GM12892 (cell line): Measurements from ENCODE around the gene VWA3A.
A peak's percentile ranks its signal among the peaks of the same experiment; 100 is the strongest.

Source experiments
- DNase-seq: peaks from one replicate; pipeline ENCODE4 v3.0.0; 2011; ENCODE audit not compliant: insufficient read length
- FAIRE-seq: peaks from 2 replicates; lab custom pipeline; 2011; peaks lifted over from hg19 to GRCh38; lab: Jason Lieb, UNC
- POLR2A ChIP-seq: IDR thresholded peaks from 2 replicates; pipeline ENCODE4 v1.6.1; 2011; ENCODE audit warnings: low read depth, low read length, control low read depth
- POLR2AphosphoS5 ChIP-seq: IDR thresholded peaks from 2 replicates; pipeline ENCODE4 v1.6.1; 2011; ENCODE audit warnings: low read depth, low read length, control low read depth
- TAF1 ChIP-seq: IDR thresholded peaks from 2 replicates; pipeline ENCODE4 v1.6.1; 2011; ENCODE audit warnings: low read depth, mild to moderate bottlenecking, control low read depth, low read length, borderline replicate concordance

Gene VWA3A

DNA sequence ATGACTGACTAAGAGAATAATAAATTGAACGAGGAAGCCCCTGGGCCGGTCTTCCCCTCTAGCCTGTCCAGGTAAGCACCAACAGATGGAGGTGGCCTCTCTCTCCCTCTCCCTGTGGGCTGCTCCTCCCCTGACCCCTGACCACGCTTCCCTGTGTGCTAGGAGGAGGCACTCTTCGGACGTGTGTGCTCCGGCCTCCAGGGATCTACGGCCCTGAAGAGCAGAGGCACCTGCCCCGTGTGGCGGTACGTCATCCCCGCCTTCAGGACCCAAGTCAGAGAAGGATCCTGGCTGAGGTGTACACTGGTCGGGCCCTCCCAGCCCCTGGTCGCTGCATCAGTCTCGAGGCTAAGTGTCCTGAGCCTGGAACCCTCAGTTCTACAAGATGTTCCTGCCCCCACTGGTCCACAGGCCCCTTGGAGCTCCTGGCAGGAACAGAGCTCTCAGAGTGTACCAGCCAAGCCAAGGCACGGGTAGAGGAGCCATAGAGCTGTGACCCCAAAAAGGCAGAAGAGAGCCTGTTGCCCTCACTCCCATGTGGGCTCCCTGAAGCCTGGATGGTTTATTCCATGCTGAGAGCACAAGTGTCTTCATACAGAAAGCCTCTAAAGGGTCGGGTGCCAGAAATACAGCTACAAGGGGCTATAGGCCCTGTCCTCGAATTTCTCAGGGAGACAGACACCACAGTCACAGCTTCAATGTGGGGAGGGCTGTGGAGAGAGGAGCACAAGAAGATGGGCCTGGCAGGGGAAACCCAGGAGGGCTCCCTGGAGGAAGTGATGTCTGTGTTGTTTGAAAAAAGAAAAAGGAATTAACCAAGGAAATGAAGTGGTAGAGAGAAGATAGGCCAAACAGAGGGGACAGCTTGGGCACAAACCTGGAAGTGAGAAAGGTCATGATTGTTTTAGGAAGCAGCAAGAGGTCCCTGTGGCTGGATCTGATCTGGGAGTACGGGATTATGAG, 85.9 kb downstream of the VWA3A start:
- no peak for DNase-seq
- no peak for FAIRE-seq
- TF ChIP-seq POLR2AphosphoS5 (no peak), POLR2A (no peak)

GRCh38 chr16:22181426-22181825, 89.1 kb downstream of the VWA3A start:
- TF ChIP-seq POLR2AphosphoS5, result no peak
- no peak for TF ChIP-seq POLR2A
- no peak for TF ChIP-seq TAF1
- DNase-seq (no peak), FAIRE-seq (no peak)

DNA sequence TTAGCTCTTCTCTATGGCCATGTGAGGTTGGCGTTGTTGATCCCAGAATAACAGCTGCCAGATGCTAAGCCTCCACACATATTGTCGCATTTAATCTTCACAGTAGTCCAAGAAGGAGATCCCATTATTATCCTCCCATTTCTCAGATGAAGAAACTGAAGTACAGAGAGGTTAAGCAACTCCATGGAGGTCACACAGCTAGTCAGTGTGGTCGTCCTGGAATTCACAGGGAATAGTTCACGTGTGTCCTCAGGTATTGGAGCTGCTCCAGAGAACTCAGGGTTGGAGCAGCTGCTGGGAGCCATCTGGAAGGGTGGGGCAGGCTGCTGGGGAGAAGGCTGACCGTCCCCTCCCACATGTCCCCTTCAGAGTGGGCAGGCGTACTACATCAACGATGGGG, 89.5 kb downstream of the VWA3A start:
- DNase-seq (no peak), FAIRE-seq (no peak)
- no peak for TF ChIP-seq TAF1
- no peak for TF ChIP-seq POLR2A
- no peak for TF ChIP-seq POLR2AphosphoS5

DNA sequence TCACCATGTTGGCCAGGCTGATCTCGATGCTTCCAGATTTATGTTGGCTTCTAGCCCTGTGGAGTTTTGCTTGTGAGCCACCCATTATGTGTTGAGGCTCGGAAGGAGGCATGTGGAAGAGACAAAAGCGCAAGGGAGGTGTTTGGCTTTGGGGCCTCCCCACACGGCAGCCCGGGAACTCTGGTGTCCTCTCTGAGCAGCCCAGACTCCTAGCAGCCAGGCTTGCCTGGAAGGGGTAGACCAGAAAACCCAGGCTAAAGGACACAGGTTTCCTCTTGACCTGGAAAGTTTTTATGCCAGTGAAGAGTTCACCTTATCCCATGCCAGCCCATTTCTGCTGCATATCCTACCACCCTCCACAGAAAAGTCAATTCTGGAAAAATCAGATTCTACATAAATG, 91.0 kb downstream of the VWA3A start:
- no peak for TF ChIP-seq POLR2AphosphoS5
- TF ChIP-seq TAF1, result no peak
- TF ChIP-seq POLR2A, result no peak
- FAIRE-seq (no peak), DNase-seq (no peak)

GRCh38 chr16:22183901-22184614, 91.7 kb downstream of the VWA3A start:
- TF ChIP-seq TAF1 (no peak), POLR2AphosphoS5 (no peak), POLR2A (no peak)
- DNase-seq (no peak), FAIRE-seq (no peak)

DNA sequence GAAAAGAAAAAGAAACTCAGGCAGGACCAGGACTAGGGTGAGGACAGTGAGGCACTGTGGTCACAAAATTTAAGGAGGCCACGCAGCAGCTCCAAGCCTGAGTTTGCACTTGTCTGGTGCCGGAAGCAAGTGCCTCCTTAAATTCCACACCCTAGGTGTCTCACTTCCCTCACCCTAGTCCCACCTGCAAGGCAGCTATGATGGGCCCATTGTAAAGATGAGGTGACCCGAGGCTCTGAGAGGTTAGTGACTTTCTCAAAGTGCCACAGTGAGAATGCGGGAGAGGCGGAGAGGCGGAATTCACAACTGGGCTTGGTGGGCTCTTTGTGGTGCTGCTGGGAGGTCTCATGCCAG, 92.3 kb downstream of the VWA3A start:
- no peak for FAIRE-seq
- TF ChIP-seq TAF1 (no peak), POLR2A (no peak), POLR2AphosphoS5 (no peak)
- no peak for DNase-seq

DNA sequence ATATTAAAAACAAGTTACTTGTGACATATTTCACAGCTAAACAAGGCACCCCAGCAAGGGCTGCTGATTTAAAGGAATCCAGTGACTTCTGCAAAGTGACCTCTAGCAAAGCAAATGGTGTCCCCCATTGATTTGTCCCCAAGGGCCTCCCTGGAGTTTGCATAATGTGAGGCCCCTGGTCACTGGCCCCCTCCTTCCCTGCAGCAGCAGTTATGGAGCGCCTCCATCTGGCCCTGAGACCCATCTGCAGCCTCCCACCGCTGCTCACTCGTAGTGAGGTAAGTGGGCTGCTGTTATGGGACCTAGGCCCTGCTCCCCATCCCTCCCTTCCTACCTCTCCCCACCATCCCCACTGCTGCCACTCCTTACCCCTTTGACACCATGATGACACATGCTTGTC, 94.2 kb downstream of the VWA3A start:
- FAIRE-seq (no peak), DNase-seq (no peak)
- no peak for TF ChIP-seq POLR2A
- TF ChIP-seq TAF1, result no peak

GRCh38 chr16:22188267-22188594, 95.9 kb downstream of the VWA3A start:
- FAIRE-seq (no peak), DNase-seq (no peak)
- no peak for TF ChIP-seq TAF1
- TF ChIP-seq POLR2A, result no peak

GRCh38 chr16:22188595-22189442, 96.5 kb downstream of the VWA3A start:
- peak; percentile 74 for FAIRE-seq
- DNase-seq, result no peak
- TF ChIP-seq POLR2AphosphoS5, result no peak

- no peak for DNase-seq
- TF ChIP-seq POLR2A, result no peak
- TF ChIP-seq TAF1, result no peak
- no peak for TF ChIP-seq POLR2AphosphoS5
- FAIRE-seq, result peak; percentile 30
Observed at GRCh38 chr16:22189473-22190080, 97.2 kb downstream of the VWA3A start.
